Neuronal stem cell (in vitro differentiated cells): ENCODE measurements around the gene MYO9A. TPM values are rescaled to one million over a fixed set of nuclear protein-coding genes. Genes with fewer than 3 reads are reported as not detected.

Experiments
- DNase-seq: peaks from one replicate; pipeline ENCODE4 v3.0.0-alpha.2; 2013; ENCODE audit warnings: low spot score
- H2AFZ ChIP-seq: one replicate; pipeline ENCODE4 v1.6.1; 2013; ENCODE audit warnings: mild to moderate bottlenecking, low read length, inconsistent platforms
- H2AK5ac ChIP-seq: 2 replicates; pipeline ENCODE4 v1.6.1; 2013; ENCODE audit warnings: low read depth, mild to moderate bottlenecking, inconsistent platforms, low read length, moderate library complexity, mixed read lengths
- H2BK120ac ChIP-seq: 2 replicates; pipeline ENCODE4 v1.6.1; 2013; ENCODE audit warnings: low read depth, mild to moderate bottlenecking, inconsistent platforms, low read length, moderate library complexity, mixed read lengths
- H2BK12ac ChIP-seq: one replicate; pipeline ENCODE4 v1.6.1; 2013; ENCODE audit warnings: low read length, inconsistent platforms
- H2BK15ac ChIP-seq: 2 replicates; pipeline ENCODE4 v1.6.1; 2013; ENCODE audit warnings: mild to moderate bottlenecking, low read length, inconsistent platforms, mixed read lengths
- H2BK5ac ChIP-seq: one replicate; pipeline ENCODE4 v1.6.1; 2013; ENCODE audit warnings: inconsistent platforms, mild to moderate bottlenecking, low read length, moderate library complexity
- H3K14ac ChIP-seq: one replicate; pipeline ENCODE4 v1.6.1; 2013; ENCODE audit warnings: low read length, inconsistent platforms
- H3K18ac ChIP-seq: 2 replicates; pipeline ENCODE4 v1.6.1; 2013; ENCODE audit warnings: low read length, inconsistent platforms
- H3K23ac ChIP-seq: 2 replicates; pipeline ENCODE4 v1.6.1; 2013; ENCODE audit warnings: low read depth, mild to moderate bottlenecking, mixed read lengths, low read length, inconsistent platforms; ENCODE audit not compliant: poor library complexity
- H3K27ac ChIP-seq: replicated peaks from 3 replicates; pipeline ENCODE4 v1.5.1; 2013; ENCODE audit warnings: low read length, inconsistent platforms
- H3K27me3 ChIP-seq, 3 experiments: 2 replicates each; pipeline ENCODE4 v1.6.1; 2013; ENCODE audit warnings: low read length in 3 of 3, mild to moderate bottlenecking in 2 of 3, inconsistent platforms in 1 of 3, low read depth in 1 of 3, mixed read lengths in 1 of 3, moderate library complexity in 1 of 3; ENCODE audit not compliant: control insufficient read depth in 3 of 3, insufficient read depth in 3 of 3
- H3K36me3 ChIP-seq, 2 donors: replicated peaks in 1 of 2; 2 replicates each; pipeline ENCODE4 v1.6.1; 2013; ENCODE audit warnings: low read length in 2 of 2; ENCODE audit not compliant: control insufficient read depth in 2 of 2, insufficient read depth in 2 of 2
- H3K4ac ChIP-seq: 2 replicates; pipeline ENCODE4 v1.6.1; 2013; ENCODE audit warnings: inconsistent platforms, mild to moderate bottlenecking, low read length, moderate library complexity
- H3K4me1 ChIP-seq, 2 donors: 1 replicate in 1 of 2; 2 replicates in 1 of 2; pipeline ENCODE4 v1.6.1; 2013; ENCODE audit warnings: low read length in 2 of 2, low read depth in 1 of 2; ENCODE audit not compliant: control insufficient read depth in 2 of 2, insufficient read depth in 1 of 2
- H3K4me2 ChIP-seq: one replicate; pipeline ENCODE4 v1.6.1; 2013; ENCODE audit warnings: mild to moderate bottlenecking, low read length, inconsistent platforms; ENCODE audit not compliant: insufficient read depth, poor library complexity, severe bottlenecking
- H3K4me3 ChIP-seq, 2 donors: 2 replicates each; pipeline ENCODE4 v1.5.1; 2013; ENCODE audit warnings: low read length in 2 of 2, mild to moderate bottlenecking in 2 of 2, inconsistent platforms in 1 of 2, moderate library complexity in 1 of 2
- H3K79me1 ChIP-seq: one replicate; pipeline ENCODE4 v1.6.1; 2013; ENCODE audit warnings: low read depth, mild to moderate bottlenecking, inconsistent platforms, low read length, moderate library complexity
- H3K9ac ChIP-seq: one replicate; pipeline ENCODE4 v1.6.1; 2013; ENCODE audit warnings: mild to moderate bottlenecking, low read depth, low read length, inconsistent platforms; ENCODE audit not compliant: poor library complexity
- H3K9me3 ChIP-seq, 2 donors: replicated peaks in 1 of 2; 2 replicates each; pipeline versions ENCODE3 to v1.6.1; 2013; ENCODE audit warnings: low read length in 2 of 2, mild to moderate bottlenecking in 2 of 2, inconsistent platforms in 1 of 2, low read depth in 1 of 2, mixed read lengths in 1 of 2, moderate library complexity in 1 of 2; ENCODE audit not compliant: control insufficient read depth in 2 of 2, insufficient read depth in 1 of 2
- H4K8ac ChIP-seq: one replicate; pipeline ENCODE4 v1.6.1; 2013; ENCODE audit warnings: low read depth, mild to moderate bottlenecking, inconsistent platforms, low read length, moderate library complexity
- H4K91ac ChIP-seq: one replicate; pipeline ENCODE4 v1.6.1; 2013; ENCODE audit warnings: low read length, low read depth, mild to moderate bottlenecking, inconsistent platforms; ENCODE audit not compliant: poor library complexity
- WGBS, 2 donors: extraction: QIAGEN DNeasy Blood & Tissue Kit; methylation state at CpG; one replicate each; pipeline ENCODE4 v1.1.7; 2013; ENCODE audit warnings: missing lambda C conversion rate in 2 of 2, mixed read lengths in 1 of 2; ENCODE audit not compliant: insufficient read length in 2 of 2, insufficient replicate concordance in 1 of 2; ENCODE audit errors: extremely low coverage in 2 of 2; 5-methylcytosine and 5-hydroxymethylcytosine counted together
- small RNA-seq: library from polyadenylated mRNA; stranded (forward); fragments of <200 nt; extraction: miRNeasy Mini kit (QIAGEN cat#:217004); gene quantifications from one replicate; pipeline ENCODE3, GENCODE V24; 2013; ENCODE audit not compliant: insufficient read depth

Gene MYO9A

DNA sequence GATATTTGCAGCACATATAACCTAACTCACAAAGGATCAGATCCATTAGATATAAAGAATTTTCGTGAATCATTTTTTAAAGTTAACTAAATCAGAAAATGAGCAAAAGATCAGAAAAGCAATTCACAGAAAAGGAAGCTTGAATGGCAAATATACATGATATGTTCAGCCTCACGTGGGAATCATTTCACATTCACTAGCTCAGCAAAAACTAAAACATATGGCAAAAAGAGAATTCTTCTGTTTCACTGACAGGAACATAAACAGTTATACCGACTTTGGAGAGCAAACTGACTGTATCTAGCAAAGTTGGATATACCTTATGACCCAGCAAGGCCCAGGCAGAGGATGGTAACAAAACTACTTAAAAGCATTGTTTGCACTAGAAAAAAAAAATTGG, 341.6 kb downstream of the MYO9A start:
- no peak for DNase-seq
- WGBS, 2 donors, result no CpG with 5 or more reads among the region's 3 CpGs
- H2BK12ac ChIP-seq, result no peak overlapping the region
- H3K4me1 ChIP-seq, result peaks cover 0 to 5% of the 10 kb centered on the region in 2 donors
- no peak overlapping the region for H2BK5ac ChIP-seq
- H4K91ac ChIP-seq, result no peak overlapping the region
- H3K4ac ChIP-seq, result no peak overlapping the region
- H3K27ac ChIP-seq, result no peak overlapping the region
- no peak overlapping the region for H2AK5ac ChIP-seq
- no peak overlapping the region for H3K14ac ChIP-seq
- no peaks in the 10 kb centered on the region for H3K9me3 ChIP-seq
- H3K79me1 ChIP-seq, result no peaks in the 10 kb centered on the region
- no peak overlapping the region for H3K18ac ChIP-seq
- no peak overlapping the region for H3K23ac ChIP-seq
- no peak overlapping the region for H2BK15ac ChIP-seq
- no peak overlapping the region for H2BK120ac ChIP-seq
- H2AFZ ChIP-seq, result no peak overlapping the region
- H3K4me3 ChIP-seq, result no peak overlapping the region
- no peaks in the 10 kb centered on the region for H3K27me3 ChIP-seq
- peaks cover 0 to 2% of the 10 kb centered on the region in 2 donors for H3K36me3 ChIP-seq
- H4K8ac ChIP-seq, result no peak overlapping the region
- no peak overlapping the region for H3K9ac ChIP-seq
- no peak overlapping the region for H3K4me2 ChIP-seq

DNA sequence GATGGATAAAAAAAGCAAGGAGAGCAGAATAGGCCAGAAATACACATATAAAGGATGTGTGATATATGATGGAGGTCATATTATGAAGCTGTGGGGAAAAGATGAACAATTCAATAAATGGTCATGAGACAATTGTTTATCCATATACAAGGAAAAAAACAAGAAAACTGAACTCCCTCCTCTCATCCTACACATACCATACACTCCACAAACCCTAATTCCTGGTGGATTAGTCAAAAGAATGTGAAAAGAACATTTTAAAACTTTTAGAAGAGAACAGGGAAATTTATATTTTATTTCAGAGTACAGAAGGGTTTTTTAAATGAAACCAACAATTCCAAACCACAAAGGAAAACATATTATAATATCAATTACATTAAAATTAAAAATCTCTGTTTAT, 342.1 kb downstream of the MYO9A start:
- Histone ChIP-seq H3K9ac (no peak overlapping the region), H2BK12ac (no peak overlapping the region), H3K4me2 (no peak overlapping the region), H3K79me1 (no peaks in the 10 kb centered on the region), H3K9me3 (no peaks in the 10 kb centered on the region), H3K4me3 (no peak overlapping the region), H3K23ac (no peak overlapping the region), H2AK5ac (no peak overlapping the region), H4K91ac (no peak overlapping the region), H2BK120ac (no peak overlapping the region), H3K36me3 (peaks cover 0 to 2% of the 10 kb centered on the region in 2 donors), H2AFZ (no peak overlapping the region), H3K18ac (no peak overlapping the region), H3K27ac (no peak overlapping the region), H3K14ac (no peak overlapping the region), H3K27me3 (no peaks in the 10 kb centered on the region), H2BK15ac (no peak overlapping the region), H2BK5ac (no peak overlapping the region), H3K4me1 (peaks cover 0 to 5% of the 10 kb centered on the region in 2 donors), H3K4ac (no peak overlapping the region), H4K8ac (no peak overlapping the region)
- no peak for DNase-seq

DNA sequence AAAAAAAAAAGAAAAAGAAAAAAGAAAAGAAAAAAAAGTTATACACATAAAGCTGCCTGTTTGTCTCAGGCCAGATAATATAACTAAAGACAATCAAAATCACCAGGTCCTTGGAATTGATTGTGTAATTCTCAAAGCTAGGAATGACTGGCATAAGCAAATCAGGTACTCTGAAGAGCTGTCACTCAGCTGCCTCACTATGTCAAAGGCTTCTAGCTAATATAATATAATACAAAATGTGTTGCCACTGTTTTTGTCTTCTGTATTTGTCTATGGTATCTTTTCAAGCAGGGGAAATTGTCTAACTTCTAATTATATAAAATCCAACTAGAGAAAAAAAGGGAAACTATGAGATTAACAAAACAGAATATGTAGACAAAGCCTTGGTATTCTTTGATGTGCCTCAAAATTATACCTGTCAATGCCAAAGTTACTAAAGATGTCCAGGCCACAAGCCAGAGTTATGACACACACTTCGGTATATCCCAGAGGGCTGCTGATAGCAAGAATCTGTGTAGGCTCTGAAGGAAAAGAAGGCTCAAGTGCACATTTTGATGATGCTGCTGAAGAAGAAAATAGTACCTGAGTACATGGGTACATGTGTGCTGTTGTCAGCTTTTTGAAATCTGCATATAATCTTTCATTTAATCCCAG, 344.6 kb downstream of the MYO9A start:
- Histone ChIP-seq H3K4me2 (no peak overlapping the region), H2BK120ac (no peak overlapping the region), H4K91ac (no peak overlapping the region), H4K8ac (no peak overlapping the region), H3K23ac (no peak overlapping the region), H3K36me3 (peaks cover 0 to 2% of the 10 kb centered on the region in 2 donors), H2BK15ac (no peak overlapping the region), H3K18ac (no peak overlapping the region), H2AK5ac (no peak overlapping the region), H3K27ac (no peak overlapping the region), H3K9me3 (no peaks in the 10 kb centered on the region), H3K27me3 (no peaks in the 10 kb centered on the region), H3K9ac (no peak overlapping the region), H3K79me1 (no peaks in the 10 kb centered on the region), H2AFZ (no peak overlapping the region), H3K4me3 (no peak overlapping the region), H2BK12ac (no peak overlapping the region), H3K4me1 (no peaks in the 10 kb centered on the region), H2BK5ac (no peak overlapping the region), H3K4ac (no peak overlapping the region), H3K14ac (no peak overlapping the region)
- no CpG with 5 or more reads among the region's 1 CpG for WGBS, 2 donors
- DNase-seq, result no peak

Small RNA genes within 50 kb of the gene (small RNA-seq; reads per million reads assigned to genes)
- gene RNA5SP399 (not detected), gene RNU2-65P (not detected)
